ENCODE results near the gene GATA2.

The GATA2 gene

GRCh38 chr3:128502712-128503111 lies 9.7 kb upstream of the GATA2 start:
- in situ Hi-C loops (cut with MboI; ENCODE audit: low sequenced_read_pairs) = no loop called here

GRCh38 chr3:128501431-128501830 lies 8.4 kb upstream of the GATA2 start:
- in situ Hi-C loops (cut with MboI; ENCODE audit: low sequenced_read_pairs) = no loop called here

GRCh38 chr3:128500556-128500955 lies 7.6 kb upstream of the GATA2 start:
- in situ Hi-C loops (cut with MboI; ENCODE audit: low sequenced_read_pairs) = no loop called here

- in situ Hi-C loops (cut with MboI; ENCODE audit: low sequenced_read_pairs) = no loop called here
These were observed 6.8 kb upstream of the GATA2 start for GRCh38 chr3:128499724-128500275.

- in situ Hi-C loops (cut with MboI; ENCODE audit: low sequenced_read_pairs) = no loop called here
These were observed 6.0 kb upstream of the GATA2 start for GRCh38 chr3:128498901-128499530.

- in situ Hi-C loops (cut with MboI; ENCODE audit: low sequenced_read_pairs) = no loop called here
These were observed 5.2 kb upstream of the GATA2 start for GRCh38 chr3:128498127-128498626.

- in situ Hi-C loops (cut with MboI; ENCODE audit: low sequenced_read_pairs) = no loop called here
These were observed 4.5 kb upstream of the GATA2 start for GRCh38 chr3:128497305-128498126.

- in situ Hi-C loops (cut with MboI; ENCODE audit: low sequenced_read_pairs) = no loop called here
These were observed 3.8 kb upstream of the GATA2 start for GRCh38 chr3:128496602-128497304.

- in situ Hi-C loops (cut with MboI; ENCODE audit: low sequenced_read_pairs) = no loop called here
These were observed 3.1 kb upstream of the GATA2 start for GRCh38 chr3:128496019-128496601.

GRCh38 chr3:128495435-128495970 lies 2.5 kb upstream of the GATA2 start:
- in situ Hi-C loops (cut with MboI; ENCODE audit: low sequenced_read_pairs) = no loop called here

GRCh38 chr3:128494367-128494650 lies 1.3 kb upstream of the GATA2 start:
- in situ Hi-C loops (cut with MboI; ENCODE audit: low sequenced_read_pairs) = no loop called here

- in situ Hi-C loops (cut with MboI; ENCODE audit: low sequenced_read_pairs) = no loop called here
These were observed 767 bp upstream of the GATA2 start for GRCh38 chr3:128493570-128494366.

- in situ Hi-C loops (cut with MboI; ENCODE audit: low sequenced_read_pairs) = no loop called here
These were observed 895 bp downstream of the GATA2 start for GRCh38 chr3:128491941-128492670.

- in situ Hi-C loops (cut with MboI; ENCODE audit: low sequenced_read_pairs) = no loop called here
These were observed 1.4 kb downstream of the GATA2 start for GRCh38 chr3:128491691-128491940.

GRCh38 chr3:128490915-128491690 lies 1.9 kb downstream of the GATA2 start:
- in situ Hi-C loops (cut with MboI; ENCODE audit: low sequenced_read_pairs) = no loop called here

- in situ Hi-C loops (cut with MboI; ENCODE audit: low sequenced_read_pairs) = no loop called here
These were observed 2.4 kb downstream of the GATA2 start for GRCh38 chr3:128490650-128490914.

- in situ Hi-C loops (cut with MboI; ENCODE audit: low sequenced_read_pairs) = no loop called here
These were observed 2.9 kb downstream of the GATA2 start for GRCh38 chr3:128489927-128490649.

- in situ Hi-C loops (cut with MboI; ENCODE audit: low sequenced_read_pairs) = no loop called here
These were observed 3.4 kb downstream of the GATA2 start for GRCh38 chr3:128489674-128489926.

All from HL-60/S4 treated with phorbol 12-myristate 13-acetate at 8.2 ng/mL for 4 days and 3 days (cell line).